GM21737 (cell line): Measurements from ENCODE around the gene SNX18.

Experiments
- ATAC-seq: cut with Tn5 transposase; IDR thresholded peaks from one replicate; pipeline ENCODE4 v1.9.1; 2021; ENCODE audit warnings: mild to moderate bottlenecking, moderate library complexity; ENCODE audit not compliant: unreplicated experiment

Gene SNX18

GRCh38 chr5:54579591-54580295 lies 62.2 kb downstream of the SNX18 start:
- ATAC-seq = no peak

GRCh38 chr5:54580997-54581811 lies 63.6 kb downstream of the SNX18 start:
- no peak for ATAC-seq

- ATAC-seq = no peak
These were observed 64.4 kb downstream of the SNX18 start for GRCh38 chr5:54581831-54582548.

GRCh38 chr5:54586336-54586735 lies 68.8 kb downstream of the SNX18 start:
- ATAC-seq = no peak

GRCh38 chr5:54589786-54590185 lies 72.2 kb downstream of the SNX18 start:
- ATAC-seq = no peak

- ATAC-seq = no peak
These were observed 73.3 kb downstream of the SNX18 start for GRCh38 chr5:54590824-54591223.

GRCh38 chr5:54593779-54594178 lies 76.2 kb downstream of the SNX18 start:
- no peak for ATAC-seq

- no peak for ATAC-seq
These were observed 76.6 kb downstream of the SNX18 start for GRCh38 chr5:54594181-54594580.

GRCh38 chr5:54595721-54596120 lies 78.2 kb downstream of the SNX18 start:
- ATAC-seq = no peak
